GM12874 (cell line): ENCODE results near the gene TBX4.

Experiments
- CTCF ChIP-seq: IDR thresholded peaks from 2 replicates; pipeline ENCODE4 v1.5.1; 2011; ENCODE audit warnings: low read depth, mild to moderate bottlenecking, control low read depth, low read length, moderate library complexity; ENCODE audit not compliant: insufficient read depth

TBX4 gene

GRCh38 chr17:61442878-61443474 is 9.2 kb upstream of the TBX4 start:
- no peak for TF ChIP-seq CTCF

- TF ChIP-seq CTCF: no peak
These were observed 8.7 kb upstream of the TBX4 start for GRCh38 chr17:61443475-61443882.

- no peak for TF ChIP-seq CTCF
These were observed 8.1 kb upstream of the TBX4 start for GRCh38 chr17:61444075-61444474.

- no peak for TF ChIP-seq CTCF
These were observed 7.4 kb upstream of the TBX4 start for GRCh38 chr17:61444831-61445230.

- no peak for TF ChIP-seq CTCF
These were observed 4.9 kb upstream of the TBX4 start for GRCh38 chr17:61447358-61447757.

- no peak for TF ChIP-seq CTCF
These were observed 4.2 kb upstream of the TBX4 start for GRCh38 chr17:61448042-61448441.

GRCh38 chr17:61449707-61450640 is 2.2 kb upstream of the TBX4 start:
- TF ChIP-seq CTCF: no peak
